CD14-positive monocyte (primary cell): ENCODE measurements around the gene TMEM44. TPM values are rescaled to one million over a fixed set of nuclear protein-coding genes. Genes with fewer than 3 reads are reported as not detected.

ENCODE experiments used
- DNase-seq, 3 donors: peaks; one replicate each; pipeline ENCODE4 v3.0.0-alpha.2; 2011 to 2022
- H2AFZ ChIP-seq: 2 replicates; pipeline ENCODE4 v1.6.0; 2012; ENCODE audit warnings: mild to moderate bottlenecking, low read depth, low read length, inconsistent platforms; ENCODE audit not compliant: insufficient read depth, poor library complexity, severe bottlenecking
- H3K27ac ChIP-seq, 2 donors: 1 replicate in 1 of 2; 2 replicates in 1 of 2; pipeline ENCODE4 v1.5.1; 2012 to 2013; ENCODE audit warnings: low read length in 2 of 2, control low read depth in 1 of 2, inconsistent platforms in 1 of 2, low read depth in 1 of 2, mild to moderate bottlenecking in 1 of 2
- H3K27me3 ChIP-seq, 2 donors: one replicate each; pipeline versions ENCODE4 v1.6.0 to v1.6.1; 2011 to 2013; ENCODE audit warnings: low read length in 2 of 2; ENCODE audit not compliant: control insufficient read depth in 2 of 2, insufficient read depth in 2 of 2
- H3K36me3 ChIP-seq, 2 donors: replicated peaks in 1 of 2; 1 replicate in 1 of 2; 2 replicates in 1 of 2; pipeline versions ENCODE4 v1.5.1 to v1.6.1; 2012 to 2013; ENCODE audit warnings: low read length in 2 of 2, control low read depth in 1 of 2, inconsistent platforms in 1 of 2, mild to moderate bottlenecking in 1 of 2; ENCODE audit not compliant: insufficient read depth in 2 of 2, control insufficient read depth in 1 of 2
- H3K4me1 ChIP-seq, 2 donors: 1 replicate in 1 of 2; 2 replicates in 1 of 2; pipeline versions ENCODE4 v1.5.1 to v1.6.1; 2012 to 2013; ENCODE audit warnings: low read length in 2 of 2, control low read depth in 1 of 2, inconsistent platforms in 1 of 2, mild to moderate bottlenecking in 1 of 2, moderate library complexity in 1 of 2; ENCODE audit not compliant: insufficient read depth in 2 of 2, control insufficient read depth in 1 of 2
- H3K4me2 ChIP-seq: replicated peaks from 2 replicates; pipeline ENCODE3; 2012; ENCODE audit warnings: low read length, moderate library complexity, mild to moderate bottlenecking; ENCODE audit not compliant: poor library complexity, severe bottlenecking; ENCODE audit errors: extremely low read depth
- H3K4me3 ChIP-seq, 3 experiments: fragments of 200-600 bp in 1 of 3; sonication (generic) in 1 of 3; replicated peaks in 1 of 3; 1 replicate in 2 of 3; 2 replicates in 1 of 3; pipeline ENCODE4 v1.5.1; 2011 to 2013; ENCODE audit warnings: low read length in 3 of 3, mild to moderate bottlenecking in 3 of 3, control low read depth in 2 of 3, low read depth in 2 of 3, inconsistent platforms in 1 of 3, moderate library complexity in 1 of 3
- H3K79me2 ChIP-seq: 2 replicates; pipeline ENCODE4 v1.6.0; 2012; ENCODE audit warnings: mild to moderate bottlenecking, control low read depth, inconsistent platforms, low read length, moderate library complexity; ENCODE audit not compliant: insufficient read depth
- H3K9ac ChIP-seq: 2 replicates; pipeline ENCODE4 v1.6.0; 2017; ENCODE audit warnings: low read length, mild to moderate bottlenecking; ENCODE audit not compliant: insufficient read depth, poor library complexity, severe bottlenecking
- H3K9me3 ChIP-seq, 2 donors: replicated peaks in 1 of 2; 1 replicate in 1 of 2; 2 replicates in 1 of 2; pipeline versions ENCODE4 v1.5.1 to v1.6.1; 2012 to 2013; ENCODE audit warnings: low read length in 2 of 2, control low read depth in 1 of 2; ENCODE audit not compliant: control insufficient read depth in 1 of 2, insufficient read depth in 1 of 2
- H4K20me1 ChIP-seq: 2 replicates; pipeline ENCODE4 v1.6.0; 2012; ENCODE audit warnings: mild to moderate bottlenecking, low read length, control low read depth, moderate library complexity; ENCODE audit not compliant: insufficient read depth
- H3K27ac Mint-ChIP-seq, 7 donors: one replicate each; pipeline ENCODE4 v1.8.0; 2020; ENCODE audit warnings: mild to moderate bottlenecking in 7 of 7, mixed read lengths in 7 of 7, moderate library complexity in 6 of 7, inconsistent platforms in 2 of 7
- H3K27me3 Mint-ChIP-seq, 3 donors: one replicate each; pipeline ENCODE4 v1.8.0; 2021 to 2022; ENCODE audit warnings: low read depth in 3 of 3, mild to moderate bottlenecking in 3 of 3, mixed read lengths in 3 of 3, moderate library complexity in 3 of 3, inconsistent platforms in 1 of 3
- H3K36me3 Mint-ChIP-seq, 2 donors: one replicate each; pipeline ENCODE4 v1.8.0; 2020; ENCODE audit warnings: mixed read lengths in 2 of 2, inconsistent platforms in 1 of 2, mild to moderate bottlenecking in 1 of 2
- H3K4me1 Mint-ChIP-seq: one replicate; pipeline ENCODE4 v1.8.0; 2020; ENCODE audit warnings: mild to moderate bottlenecking, mixed read lengths
- H3K4me3 Mint-ChIP-seq, 2 donors: one replicate each; pipeline ENCODE4 v1.8.0; 2020; ENCODE audit warnings: mild to moderate bottlenecking in 2 of 2, mixed read lengths in 2 of 2, moderate library complexity in 1 of 2
- H3K9me3 Mint-ChIP-seq, 7 donors: one replicate each; pipeline ENCODE4 v1.8.0; 2020 to 2022; ENCODE audit warnings: mixed read lengths in 7 of 7, mild to moderate bottlenecking in 6 of 7, moderate library complexity in 6 of 7, inconsistent platforms in 2 of 7
- WGBS: methylation state at CpG from one replicate; pipeline ENCODE4 v1.1.5; 2013; ENCODE audit warnings: missing lambda C conversion rate; ENCODE audit not compliant: insufficient coverage; 5-methylcytosine and 5-hydroxymethylcytosine counted together
- intact Hi-C, 2 donors: fragments of 100-400 bp; cut with micrococcal nuclease; formaldehyde crosslinking; loops; one replicate each; pipeline versions ENCODE4 v1.15.0 to v1.15.1; 2023
- polyA plus RNA-seq, 3 donors: library from polyadenylated mRNA; depleted of rRNA in 1 of 3; unstranded in 2 of 3; stranded (reverse) in 1 of 3; fragments of 300-500 nt in 2 of 3; fragments of >200 nt in 1 of 3; fragmentation: Illumina TruSeq in 2 of 3; gene quantifications; 1 replicate in 2 of 3; 2 replicates in 1 of 3; pipeline ENCODE4 v1.2.3, GENCODE V29; 2012 to 2021
- TF ChIP-seq, protein P1 (sequence below): fragments of 200-600 bp; IDR thresholded peaks from one replicate; pipeline ENCODE4 v1.8.0; 2022; ENCODE audit warnings: antibody characterized with exemption, mild to moderate bottlenecking

TMEM44 gene
- polyA plus RNA-seq, 3 donors = 0.68 TPM; not detected in 2

DNA sequence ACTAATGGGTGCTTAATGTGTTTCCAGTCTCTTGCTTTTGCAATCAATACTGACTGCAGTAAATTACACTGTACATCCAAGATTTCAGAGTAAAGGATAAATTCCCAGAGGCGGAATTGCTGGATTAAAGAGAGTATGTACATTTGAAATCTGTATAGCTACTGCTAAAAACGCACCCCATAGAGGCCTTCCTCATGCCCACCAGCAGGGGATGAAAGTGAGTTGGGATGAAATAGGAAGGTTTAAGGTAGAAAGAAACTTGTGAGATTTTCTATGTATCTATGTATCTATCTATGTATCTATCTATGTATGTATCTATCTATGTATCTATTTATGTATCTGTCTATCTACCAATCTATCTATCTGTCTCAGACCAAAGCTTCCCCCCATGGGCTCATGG lies 28.4 kb downstream of the TMEM44 start:
- Mint-ChIP-seq H3K27me3 (no peaks in the 10 kb centered on the region), H3K36me3 (no peaks in the 10 kb centered on the region), H3K4me1 (no peaks in the 10 kb centered on the region), H3K27ac (no peak overlapping the region), H3K4me3 (no peak overlapping the region), H3K9me3 (peaks cover 0 to 2% (median 0%) of the 10 kb centered on the region in 7 donors)
- WGBS = no CpG with 5 or more reads among the region's 2 CpGs
- Histone ChIP-seq H3K79me2 (no peaks in the 10 kb centered on the region), H3K4me3 (no peak overlapping the region), H4K20me1 (no peaks in the 10 kb centered on the region), H3K27ac (no peak overlapping the region), H3K4me1 (no peaks in the 10 kb centered on the region), H3K9me3 (no peaks in the 10 kb centered on the region), H3K36me3 (no peaks in the 10 kb centered on the region), H3K9ac (no peak overlapping the region), H3K27me3 (no peaks in the 10 kb centered on the region), H2AFZ (no peak overlapping the region), H3K4me2 (no peak overlapping the region)
- no peak for DNase-seq
- intact Hi-C loops = no loop called here
- TF ChIP-seq, protein P1, sequence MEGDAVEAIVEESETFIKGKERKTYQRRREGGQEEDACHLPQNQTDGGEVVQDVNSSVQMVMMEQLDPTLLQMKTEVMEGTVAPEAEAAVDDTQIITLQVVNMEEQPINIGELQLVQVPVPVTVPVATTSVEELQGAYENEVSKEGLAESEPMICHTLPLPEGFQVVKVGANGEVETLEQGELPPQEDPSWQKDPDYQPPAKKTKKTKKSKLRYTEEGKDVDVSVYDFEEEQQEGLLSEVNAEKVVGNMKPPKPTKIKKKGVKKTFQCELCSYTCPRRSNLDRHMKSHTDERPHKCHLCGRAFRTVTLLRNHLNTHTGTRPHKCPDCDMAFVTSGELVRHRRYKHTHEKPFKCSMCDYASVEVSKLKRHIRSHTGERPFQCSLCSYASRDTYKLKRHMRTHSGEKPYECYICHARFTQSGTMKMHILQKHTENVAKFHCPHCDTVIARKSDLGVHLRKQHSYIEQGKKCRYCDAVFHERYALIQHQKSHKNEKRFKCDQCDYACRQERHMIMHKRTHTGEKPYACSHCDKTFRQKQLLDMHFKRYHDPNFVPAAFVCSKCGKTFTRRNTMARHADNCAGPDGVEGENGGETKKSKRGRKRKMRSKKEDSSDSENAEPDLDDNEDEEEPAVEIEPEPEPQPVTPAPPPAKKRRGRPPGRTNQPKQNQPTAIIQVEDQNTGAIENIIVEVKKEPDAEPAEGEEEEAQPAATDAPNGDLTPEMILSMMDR = no peak

DNA sequence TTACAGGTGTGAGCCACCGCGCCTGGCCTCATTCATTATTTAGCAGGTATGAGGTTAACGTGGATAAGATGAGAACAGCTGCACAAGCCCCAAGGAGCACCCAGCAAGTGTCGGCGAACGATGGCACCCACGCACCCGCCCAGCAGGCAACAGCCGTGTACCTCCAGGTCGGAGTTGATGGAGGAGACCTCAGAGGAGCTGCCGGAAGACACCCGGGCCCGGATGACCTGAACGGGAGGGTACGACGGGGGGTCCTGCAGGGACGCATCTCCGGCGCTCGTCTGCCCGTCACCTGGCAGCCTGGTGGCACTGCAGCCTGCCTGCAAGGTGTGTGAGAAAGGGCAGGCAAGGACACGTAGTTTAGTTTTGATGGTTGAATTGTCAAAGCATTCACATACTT lies 29.1 kb downstream of the TMEM44 start:
- no peak overlapping the region for H3K27ac ChIP-seq
- no peak overlapping the region for H3K27ac Mint-ChIP-seq
- WGBS = 98% methylated on average over 22 of the region's 22 CpGs
- H3K4me3 ChIP-seq = no peak overlapping the region
- H3K4me1 ChIP-seq = no peaks in the 10 kb centered on the region
- peaks cover 0 to 2% (median 0%) of the 10 kb centered on the region in 7 donors for H3K9me3 Mint-ChIP-seq
- DNase-seq = no peak
- no peak overlapping the region for H2AFZ ChIP-seq
- intact Hi-C loops = no loop called here
- no peak overlapping the region for H3K9ac ChIP-seq
- no peaks in the 10 kb centered on the region for H3K79me2 ChIP-seq
- no peaks in the 10 kb centered on the region for H3K36me3 Mint-ChIP-seq
- no peaks in the 10 kb centered on the region for H4K20me1 ChIP-seq
- H3K4me3 Mint-ChIP-seq = no peak overlapping the region
- no peak overlapping the region for H3K4me2 ChIP-seq
- TF ChIP-seq, protein P1 = no peak
- no peaks in the 10 kb centered on the region for H3K27me3 ChIP-seq
- H3K4me1 Mint-ChIP-seq = no peaks in the 10 kb centered on the region
- H3K36me3 ChIP-seq = no peaks in the 10 kb centered on the region
- H3K9me3 ChIP-seq = no peaks in the 10 kb centered on the region
- no peaks in the 10 kb centered on the region for H3K27me3 Mint-ChIP-seq
